ENCODE results near the gene MTSS2.
A peak's percentile ranks its signal among the peaks of the same experiment; 100 is the strongest.

MTSS2 gene

DNA sequence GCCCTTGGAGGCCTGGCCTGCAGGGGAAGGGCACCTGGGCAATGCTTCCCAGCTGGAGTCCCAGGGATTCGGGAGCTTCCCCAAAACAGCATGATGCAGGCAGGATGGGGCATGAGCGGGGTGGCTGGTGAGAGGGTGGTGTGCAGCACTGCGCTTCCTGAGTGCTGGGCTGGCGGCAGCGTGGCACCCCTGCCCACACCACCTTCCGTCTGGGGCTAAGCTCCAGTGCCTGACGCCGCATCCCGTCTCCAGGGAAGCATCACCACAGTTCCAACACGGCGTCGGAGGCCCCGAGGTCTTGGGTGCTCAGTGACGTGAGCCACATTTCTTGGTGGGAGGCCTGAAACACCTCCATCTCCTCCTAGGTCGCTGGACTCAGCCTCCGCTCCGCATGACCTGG, 13.8 kb upstream of the MTSS2 start:
- no peak for DNase-seq

DNA sequence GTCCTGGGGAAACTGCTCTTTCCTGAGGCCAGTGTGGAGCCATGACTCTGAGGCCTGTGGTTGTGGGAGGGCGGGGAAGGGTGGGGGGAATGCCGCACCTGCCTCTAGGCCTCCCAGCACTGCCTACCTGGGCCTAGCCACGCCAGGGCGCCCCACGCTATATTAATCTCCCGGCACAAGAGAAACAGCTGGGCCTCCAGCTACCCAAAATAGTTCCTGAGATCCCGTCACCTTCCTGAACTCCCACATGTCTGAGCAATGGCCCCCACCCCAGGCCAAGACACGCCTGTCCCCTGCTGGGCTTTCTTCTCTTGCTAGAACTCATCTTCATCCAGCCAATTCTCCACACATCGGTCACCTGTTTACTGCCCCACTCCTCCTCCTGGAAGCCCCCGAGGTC, 13.0 kb upstream of the MTSS2 start:
- no peak for DNase-seq

DNA sequence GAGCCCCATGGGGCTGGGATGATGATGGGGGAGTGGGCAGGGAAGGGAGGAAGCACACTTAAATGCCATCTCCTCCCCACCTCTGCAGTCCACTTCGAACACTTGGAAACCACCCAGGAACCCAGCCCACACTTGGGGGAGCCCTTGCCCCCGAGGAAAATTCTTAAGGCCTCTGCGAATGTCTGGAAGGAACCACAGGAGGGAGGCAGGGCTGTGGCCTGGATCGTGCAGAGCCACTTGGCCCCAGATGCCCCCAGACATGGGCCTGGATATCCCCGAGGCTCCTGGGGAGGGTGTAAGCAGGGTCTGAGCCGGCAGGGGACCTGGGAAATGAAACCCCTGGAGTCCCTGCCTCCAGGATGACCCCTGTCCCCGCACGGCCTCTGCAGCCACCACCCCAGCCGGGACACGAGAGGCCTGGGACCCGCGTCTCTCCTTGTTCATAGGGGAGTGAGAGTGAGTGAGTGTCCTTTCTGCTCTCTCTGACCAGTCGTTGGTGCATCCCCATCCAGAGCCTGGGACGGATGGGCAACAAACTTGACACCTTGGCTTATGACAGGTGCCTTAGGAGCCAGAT, 11.8 kb upstream of the MTSS2 start:
- no peak for DNase-seq

DNA sequence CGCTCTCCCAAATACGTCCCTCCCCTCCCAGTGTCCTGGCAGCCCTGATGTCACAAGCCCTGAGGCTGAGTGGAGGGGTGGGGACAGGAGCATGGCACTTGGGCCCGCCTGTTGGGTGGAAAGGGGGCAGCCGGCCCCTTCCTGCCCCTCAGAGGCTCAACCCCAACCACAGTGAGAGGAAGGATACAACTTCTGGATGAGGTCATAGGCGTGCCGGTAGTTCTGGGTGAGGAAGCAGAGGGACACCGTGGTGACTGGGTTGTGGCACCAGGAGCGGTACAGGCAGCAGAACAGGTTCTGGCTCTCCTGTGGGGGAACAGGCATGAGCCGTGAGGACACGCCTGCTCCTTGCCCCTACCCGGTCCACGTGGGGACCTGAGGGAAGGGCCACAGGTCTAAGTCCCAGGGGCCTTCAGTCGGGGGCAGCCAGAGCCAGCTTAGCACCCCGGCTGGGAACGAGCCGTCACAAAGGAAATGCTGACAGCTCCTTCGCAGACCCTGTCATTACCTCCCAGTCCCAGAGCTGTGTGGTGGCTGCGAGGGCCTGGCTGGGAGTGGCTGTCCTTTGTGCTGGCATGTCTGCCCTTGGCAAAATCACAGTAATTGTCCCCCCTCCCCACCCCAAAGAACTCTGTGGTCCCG, 11.2 kb upstream of the MTSS2 start:
- DNase-seq: peak in 1 of 6 experiments; percentile 19

DNA sequence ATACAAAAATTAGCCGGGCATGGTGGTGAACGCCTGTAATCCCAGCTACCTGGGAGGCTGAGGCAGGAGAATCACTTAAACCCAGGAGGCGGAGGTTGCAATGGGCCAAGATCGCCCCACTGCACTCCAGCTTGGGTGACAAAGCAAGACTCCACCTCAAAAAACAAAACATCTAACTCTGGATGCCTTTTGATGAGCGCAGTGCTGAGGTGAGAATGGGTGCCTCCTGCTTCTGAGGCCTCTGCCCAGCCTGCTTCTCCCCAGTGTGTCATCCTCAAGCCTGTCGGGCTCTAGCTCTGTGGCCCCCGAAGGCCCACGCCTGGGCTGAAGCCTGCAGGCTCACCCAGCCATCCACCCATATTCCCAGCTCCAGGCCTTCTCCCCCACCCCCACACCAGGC, 10.5 kb upstream of the MTSS2 start:
- DNase-seq: no peak

DNA sequence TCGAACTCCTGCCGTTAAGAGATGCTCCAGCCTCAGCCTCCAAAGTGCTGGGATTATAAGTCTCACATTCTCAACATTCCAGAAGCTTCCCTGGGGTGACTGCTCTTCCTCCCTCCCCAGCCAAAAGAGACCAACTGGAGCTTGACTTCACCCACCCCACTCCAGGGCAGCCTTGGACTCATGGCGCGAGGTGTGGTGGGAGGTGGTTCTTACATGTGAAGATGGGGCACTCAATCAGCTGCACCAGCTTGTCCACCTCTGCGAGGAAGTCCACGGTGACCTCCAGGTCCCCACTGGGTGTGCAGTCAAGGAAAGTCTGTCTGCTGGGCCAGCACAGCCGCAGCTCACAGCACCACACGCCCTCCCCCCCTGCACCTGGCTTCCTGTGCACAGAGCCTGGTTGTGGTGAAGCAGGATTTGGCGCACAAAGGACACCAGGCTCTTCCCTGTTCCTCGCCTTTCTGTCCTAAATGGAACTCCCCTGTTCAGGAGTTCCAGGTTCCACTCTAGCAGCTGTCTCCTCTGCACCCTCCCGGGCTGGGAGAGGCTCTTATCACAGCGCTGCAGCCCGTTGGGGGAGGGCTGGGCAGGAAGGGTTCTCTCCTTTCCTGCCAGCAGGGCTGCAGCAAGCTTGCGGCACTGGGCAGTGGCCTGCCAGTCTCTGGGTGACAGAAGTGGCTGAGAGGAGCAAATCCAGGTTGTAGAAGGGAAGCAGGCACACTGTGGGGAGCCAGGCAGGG, 9.6 kb upstream of the MTSS2 start:
- DNase-seq: peak in 1 of 6 experiments; percentile 23

DNA sequence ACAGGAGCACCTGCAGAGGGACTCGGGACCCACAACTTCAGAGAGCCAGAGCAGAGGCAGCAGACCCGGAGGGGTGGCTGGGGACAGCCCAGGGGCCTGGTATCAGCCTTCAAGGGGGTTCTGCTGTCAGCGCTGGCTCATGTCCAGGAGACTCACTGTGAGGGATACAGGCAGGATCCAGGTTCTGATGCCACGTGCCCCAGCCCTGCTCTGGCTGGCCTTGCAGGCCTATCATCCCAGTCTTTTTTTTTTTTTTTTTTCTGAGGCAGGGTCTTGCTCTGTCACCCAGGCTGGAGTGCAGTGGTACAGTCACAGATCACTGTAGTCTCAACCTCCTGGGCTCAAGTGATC, 9.0 kb upstream of the MTSS2 start:
- DNase-seq: no peak

DNA sequence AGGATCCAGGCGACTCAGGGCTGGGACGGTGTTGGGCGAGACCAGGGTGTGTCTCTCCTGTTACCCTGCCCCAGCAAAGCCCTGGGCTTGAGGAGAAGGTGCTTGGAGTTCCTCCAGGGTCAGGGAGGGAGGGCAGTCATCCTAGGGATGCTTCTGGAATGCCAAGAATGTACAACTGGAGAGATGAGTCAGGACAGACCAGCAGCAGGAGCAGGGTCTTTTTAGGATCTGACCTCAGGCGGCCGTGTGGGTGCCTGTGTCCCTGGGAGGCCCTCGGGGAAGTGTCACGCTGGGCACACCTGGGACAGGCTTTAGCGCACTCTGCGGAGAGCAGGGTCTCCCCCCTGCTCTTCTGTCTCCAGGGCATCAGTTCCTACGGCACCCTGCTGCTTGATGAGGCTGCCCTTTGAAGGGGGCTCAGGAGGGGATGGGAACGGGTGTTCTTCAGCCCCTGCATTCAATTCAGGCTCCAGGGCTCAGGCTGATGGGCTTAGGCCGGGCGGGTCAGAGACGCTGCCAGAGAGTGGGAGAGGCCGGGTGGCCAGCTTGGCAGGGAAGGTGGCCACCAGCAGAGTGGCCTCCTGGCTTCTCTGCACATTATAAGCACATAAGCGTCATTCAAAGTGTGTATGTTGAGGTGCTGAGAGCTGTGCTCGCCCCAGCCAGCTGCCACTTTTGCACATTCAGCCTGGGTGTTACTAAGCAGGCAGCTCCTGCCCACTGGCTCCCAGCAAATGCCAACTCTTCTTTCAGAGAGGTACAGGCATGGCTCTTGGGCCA, 8.4 kb upstream of the MTSS2 start:
- no peak for DNase-seq

DNA sequence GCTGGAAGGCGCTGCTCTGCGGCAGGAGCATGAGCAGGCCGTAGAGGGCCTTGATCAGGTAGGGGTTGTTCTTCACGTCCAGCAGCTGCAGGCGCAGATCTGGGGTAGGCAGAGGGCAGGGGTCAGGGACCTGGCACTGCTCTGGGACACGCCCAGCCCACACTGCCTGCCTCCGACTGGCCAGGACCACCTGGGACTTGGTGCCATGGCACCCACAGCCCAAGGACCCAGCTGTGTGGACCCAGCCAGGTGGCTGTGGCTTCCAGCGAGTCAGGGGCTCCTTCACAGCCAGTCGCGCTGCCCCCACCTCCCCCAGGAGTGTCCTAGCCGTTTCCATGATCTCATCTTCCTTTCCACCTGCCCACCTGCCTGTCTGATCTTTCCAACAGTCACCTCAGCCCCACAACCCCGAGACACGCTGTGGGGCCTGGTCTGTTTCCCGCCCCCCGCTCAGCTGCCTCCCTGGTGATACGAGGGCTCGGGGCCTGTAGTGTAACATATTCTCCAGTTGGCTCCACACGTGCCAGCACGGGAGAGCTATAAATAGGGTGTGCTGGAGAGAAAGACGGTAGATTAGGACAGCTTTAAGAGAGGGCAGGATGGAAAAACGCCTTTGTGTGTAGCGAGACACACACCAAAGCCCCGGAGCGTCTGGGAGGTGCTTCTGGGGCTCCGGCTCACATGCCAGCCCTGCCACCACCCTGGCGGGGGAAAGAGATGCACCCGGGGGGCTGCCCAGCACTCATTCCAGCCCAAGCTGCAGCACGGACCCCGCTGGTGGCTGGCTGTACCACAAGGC, 7.2 kb upstream of the MTSS2 start:
- DNase-seq: no peak

DNA sequence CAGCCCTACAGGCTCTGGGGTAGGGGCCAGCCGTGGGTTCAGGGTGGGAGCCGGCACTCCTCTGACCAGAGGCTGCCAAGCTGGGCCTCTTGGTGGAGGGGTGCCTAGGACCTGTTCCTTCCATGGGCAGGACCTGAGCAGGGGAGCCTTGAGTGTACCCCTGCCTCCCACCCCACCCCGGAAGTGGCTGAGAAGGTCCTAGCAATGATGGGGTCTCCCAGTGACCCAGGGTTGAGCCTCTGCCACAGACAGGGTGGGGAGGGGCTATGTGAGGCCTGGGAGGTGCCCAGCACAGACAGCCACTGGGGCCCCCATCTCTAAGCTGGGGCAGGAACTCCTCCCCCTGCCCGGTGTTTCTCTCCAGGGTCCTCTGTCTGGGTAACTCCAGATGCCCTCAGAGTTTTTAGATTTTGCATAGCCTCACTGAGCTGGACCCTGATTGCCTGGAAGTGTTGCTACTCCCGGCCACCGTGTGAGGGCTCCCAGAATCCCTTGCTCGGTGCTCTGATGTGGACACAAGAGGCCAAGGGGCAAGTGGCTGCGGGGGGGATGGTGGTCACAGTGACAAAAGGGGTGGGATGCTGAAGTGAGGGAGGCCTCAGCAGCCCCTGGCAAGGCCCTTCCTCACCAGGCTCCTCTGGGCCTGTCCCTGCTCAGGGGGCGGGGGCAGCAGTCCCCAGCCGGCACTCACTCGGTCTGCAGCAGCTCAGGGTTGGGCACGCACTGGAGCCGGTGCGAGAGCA, 6.4 kb upstream of the MTSS2 start:
- no peak for DNase-seq

DNA sequence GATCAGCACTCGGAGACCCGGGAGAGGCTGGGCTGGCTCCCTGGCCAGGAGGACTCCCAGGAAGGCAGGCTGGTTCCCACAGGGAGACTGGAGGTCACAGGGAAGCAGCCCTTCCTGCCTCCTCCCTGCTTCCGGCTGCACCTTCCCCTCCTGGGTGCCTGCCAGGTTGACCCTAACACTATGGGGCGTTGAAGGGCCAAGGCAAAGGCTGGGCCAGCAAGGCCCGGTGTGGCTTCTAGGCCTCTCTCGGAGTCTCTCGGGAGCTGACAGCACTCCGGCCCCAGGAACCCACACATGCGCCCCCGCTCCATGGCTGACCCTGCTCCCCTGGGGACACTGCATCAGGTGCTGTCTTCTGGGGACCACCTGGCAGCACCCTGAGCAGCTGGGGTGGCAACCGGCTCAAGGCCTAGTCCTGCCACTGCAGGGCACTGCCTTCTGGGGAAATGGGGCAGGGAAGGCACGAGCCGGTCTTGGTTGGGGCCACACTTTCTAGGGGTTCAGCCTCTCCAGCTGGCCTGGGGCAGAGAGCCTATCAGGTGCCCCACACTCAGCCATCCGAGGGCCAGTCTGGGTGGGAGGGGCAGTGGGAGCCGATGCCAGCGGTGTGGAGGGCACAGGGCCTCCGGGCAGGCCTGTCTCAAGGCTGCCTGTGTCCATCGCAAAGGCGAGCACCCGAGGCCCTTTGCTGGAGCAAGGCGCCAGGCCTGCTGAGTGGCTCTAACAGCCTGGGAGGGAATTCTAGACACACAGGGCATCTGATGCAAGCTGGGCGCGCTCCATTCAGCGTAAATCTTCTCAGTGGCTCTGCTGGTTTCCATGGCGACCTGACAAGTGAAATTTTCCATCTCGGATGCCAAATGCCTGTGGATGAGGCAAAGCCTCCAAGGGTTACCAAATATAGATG, 5.6 kb upstream of the MTSS2 start:
- no peak for DNase-seq

DNA sequence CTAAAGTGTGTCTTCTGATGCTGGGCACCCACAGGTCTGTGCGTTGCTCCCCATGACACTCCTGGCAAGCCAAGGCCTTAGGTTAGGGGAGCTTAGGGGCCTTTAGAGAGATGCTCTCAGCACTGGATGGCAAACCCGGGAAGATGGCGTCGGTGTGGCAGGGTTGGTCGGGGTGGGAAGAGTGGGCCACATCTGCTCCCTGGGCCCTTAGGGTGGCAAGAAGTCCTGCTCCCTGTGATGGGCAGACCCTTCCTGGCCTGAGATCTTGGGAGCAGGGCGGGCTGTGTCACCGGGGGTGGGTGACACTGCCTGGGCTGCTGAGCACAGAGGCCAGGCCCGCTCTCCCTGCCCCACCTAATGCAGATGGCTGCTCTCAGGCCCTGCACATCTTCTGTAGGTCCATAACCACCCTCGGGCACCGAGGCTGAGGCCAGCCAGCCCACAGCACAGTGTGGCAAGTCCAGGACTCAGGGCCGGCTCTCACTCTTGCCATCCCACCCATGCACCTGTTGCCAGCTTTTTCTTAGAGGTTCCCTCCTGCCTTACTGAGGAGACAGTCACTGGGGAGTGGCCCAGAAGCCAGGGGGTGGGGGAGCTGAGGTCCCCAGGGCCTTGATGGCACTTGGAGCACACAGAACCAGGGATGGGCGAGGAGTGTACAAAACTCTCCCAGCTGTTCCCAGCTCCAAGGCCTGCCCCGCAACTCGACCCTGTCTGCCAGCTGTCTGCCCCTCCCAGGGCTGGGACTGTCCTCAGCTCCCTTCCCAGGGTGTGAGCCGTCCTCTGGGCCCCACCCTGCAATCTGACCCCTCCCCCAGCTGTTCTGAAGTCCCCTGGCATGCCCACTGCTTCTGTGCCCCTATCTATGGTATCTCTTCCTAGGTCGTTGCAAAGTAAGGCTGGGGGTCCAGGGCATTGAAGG, 4.4 kb upstream of the MTSS2 start:
- DNase-seq: no peak

DNA sequence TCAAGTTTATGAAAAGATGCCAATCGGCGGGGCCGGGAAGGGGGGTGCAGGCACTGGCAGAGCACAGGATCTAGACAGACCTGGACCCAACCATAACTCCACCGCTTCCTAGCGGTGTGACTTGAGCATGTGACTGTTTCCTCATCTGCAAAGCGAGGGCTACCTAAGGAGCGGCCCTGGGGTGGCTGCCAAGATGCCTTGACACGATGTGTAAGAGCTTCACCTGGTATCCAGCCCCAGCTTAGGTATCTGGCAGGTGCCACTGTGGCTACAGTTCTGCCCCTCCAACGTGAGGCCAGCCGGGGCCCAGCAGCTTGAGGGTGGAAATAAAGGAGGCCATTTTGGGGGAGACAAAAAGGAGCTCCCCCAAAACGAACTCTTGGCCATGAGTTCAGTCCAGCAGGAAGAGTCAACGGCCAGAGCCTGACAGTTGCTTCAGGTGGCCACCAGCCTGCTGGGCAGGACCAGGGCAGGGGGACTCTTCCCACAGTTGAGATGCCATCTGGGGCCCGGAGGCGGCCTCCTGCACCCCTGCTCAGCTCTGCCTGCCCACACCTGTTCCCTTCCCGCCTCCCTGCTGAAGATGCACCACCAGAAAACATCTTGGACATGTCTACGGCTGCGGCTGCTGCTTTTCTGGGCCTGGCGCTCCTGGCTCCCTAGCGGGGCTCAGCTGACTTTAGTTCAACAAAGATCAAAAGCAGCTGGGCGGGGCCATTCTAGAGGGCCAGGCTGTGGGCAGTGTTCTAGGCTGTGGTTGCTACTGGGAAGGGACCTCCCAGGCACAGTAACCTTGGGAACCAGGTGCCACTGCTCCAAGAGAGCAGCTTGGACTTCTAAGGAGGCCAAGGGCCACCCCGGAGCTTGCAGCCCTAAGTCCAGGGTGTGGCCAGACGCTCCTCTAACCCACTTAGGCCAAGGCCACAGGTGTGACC, 3.4 kb upstream of the MTSS2 start:
- DNase-seq: no peak

DNA sequence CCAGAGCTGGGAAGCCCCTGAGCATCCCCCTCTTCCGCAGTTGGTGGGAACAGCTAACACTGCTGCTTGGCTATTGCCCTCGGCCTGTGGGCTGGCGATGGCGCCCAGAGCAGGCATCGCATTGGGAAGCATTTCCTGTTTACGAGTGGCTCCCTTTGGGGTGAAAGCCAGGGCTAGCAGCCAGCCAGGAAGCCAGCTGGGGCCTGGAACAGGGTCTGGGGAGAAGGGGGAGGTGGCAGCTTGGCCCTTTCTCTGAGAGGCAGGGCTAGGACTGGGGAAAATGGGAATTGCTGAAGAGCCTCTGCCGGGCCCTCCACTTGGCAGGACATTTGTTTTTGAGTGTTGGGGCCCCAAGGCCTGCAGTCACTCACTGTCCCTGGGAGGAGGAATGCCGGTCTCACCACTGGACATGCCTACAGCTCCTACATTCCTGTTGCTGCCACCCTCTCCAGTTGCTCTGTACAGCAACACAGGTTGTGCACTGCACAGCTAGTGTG, 2.4 kb upstream of the MTSS2 start:
- no peak for DNase-seq

DNA sequence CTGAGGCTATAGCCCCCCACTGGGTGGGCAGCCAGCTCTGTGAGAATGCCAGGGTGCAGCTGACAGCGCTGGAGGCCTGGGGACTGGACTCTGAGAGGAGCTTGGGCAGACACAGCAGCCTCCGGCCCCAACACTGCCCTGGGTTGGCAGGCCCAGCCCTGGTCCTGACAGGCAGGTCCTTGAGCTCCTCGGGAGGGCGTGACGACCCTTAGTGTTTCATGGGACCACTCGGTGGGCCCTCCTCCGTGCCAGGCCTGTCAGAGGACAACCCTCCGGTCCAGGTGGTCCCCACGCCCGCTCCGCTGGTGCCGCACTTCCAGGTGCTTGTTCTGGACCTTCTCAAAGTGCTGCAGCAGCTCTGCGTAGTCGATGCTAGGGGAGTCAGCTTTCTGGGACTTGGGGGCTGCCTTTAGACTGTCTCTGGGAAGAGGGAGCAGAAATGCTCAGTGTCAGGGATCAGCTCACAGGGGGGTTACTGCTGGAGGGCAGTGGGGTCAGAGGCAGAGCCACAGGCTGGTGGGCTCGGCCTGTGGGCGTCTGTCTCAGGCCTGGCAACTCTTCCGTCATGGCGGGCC, 1.9 kb upstream of the MTSS2 start:
- DNase-seq: no peak

DNA sequence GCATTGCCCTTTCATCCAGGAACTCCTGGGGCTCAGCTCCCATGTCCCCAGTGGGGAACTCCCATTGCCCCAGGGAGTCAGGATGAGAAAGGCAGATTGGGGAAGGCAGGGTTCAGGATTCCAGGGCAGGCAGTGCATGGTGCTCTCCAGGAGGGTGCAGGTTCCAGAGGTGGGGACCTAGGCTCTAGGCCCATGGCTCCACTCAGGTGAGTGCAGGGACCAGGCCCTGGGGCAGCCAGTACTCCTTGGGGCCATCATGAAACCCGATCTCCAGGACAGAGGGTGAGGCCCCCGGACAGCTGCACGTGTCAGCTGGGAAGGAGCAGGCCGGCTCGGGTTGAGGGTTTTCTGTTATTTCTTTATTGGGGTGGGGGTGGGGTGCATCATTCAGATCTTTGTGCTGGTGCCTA, 1.3 kb upstream of the MTSS2 start:
- DNase-seq: no peak

DNA sequence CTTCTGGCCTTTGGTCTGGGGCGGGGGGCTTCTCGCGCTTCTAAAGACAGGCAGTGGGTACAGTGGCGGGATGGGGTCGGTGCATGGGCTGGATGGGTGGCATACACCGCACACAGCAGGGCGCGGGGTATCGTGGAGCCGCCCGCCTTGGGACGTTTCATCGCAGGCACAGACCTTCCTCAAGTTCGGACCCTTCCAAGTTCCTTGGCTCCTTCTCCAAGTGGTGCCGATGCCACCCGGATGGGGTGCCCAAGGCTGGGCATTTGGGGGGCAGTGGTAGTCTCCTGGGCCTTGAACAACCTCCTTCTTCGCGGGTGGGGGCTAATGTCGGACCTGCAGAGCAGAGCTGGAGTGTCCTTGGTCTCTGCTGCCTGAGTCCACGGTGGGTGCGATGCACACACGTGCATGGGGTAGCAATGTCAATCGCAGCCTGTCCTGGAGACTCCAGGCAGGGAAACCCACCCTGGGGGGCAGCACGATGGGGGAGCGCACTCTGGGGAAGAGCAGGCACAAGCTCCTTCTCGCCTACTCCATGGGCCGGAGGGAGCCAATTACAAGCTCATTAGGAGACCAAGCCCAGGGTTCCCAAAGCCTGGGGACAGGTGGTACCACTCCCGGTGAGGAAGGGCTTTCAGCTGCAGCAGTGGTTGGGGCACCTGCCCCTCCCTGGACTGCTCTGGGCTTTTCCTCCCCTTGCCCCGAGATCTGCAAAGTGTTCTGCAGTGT, 686 bp upstream of the MTSS2 start:
- no peak for DNase-seq

Measured in stimulated activated naive CD4-positive, alpha-beta T cell (primary cell).